Fibroblast of pulmonary artery (primary cell): ENCODE results near the gene TGFB1.

Source experiments
- DNase-seq: peaks from one replicate; pipeline ENCODE4 v3.0.0-alpha.2; 2010; ENCODE audit warnings: low read depth
- H3K4me3 ChIP-seq: replicated peaks from 2 replicates; pipeline ENCODE4 v1.5.1; 2011; ENCODE audit warnings: low read depth, mild to moderate bottlenecking, control low read depth, low read length, moderate library complexity
- CTCF ChIP-seq: IDR thresholded peaks from 2 replicates; pipeline ENCODE4 v1.5.1; 2011; ENCODE audit warnings: mild to moderate bottlenecking, control low read depth, low read length, inconsistent platforms; ENCODE audit errors: missing control alignments

Gene TGFB1

GRCh38 chr19:41341669-41342490 lies 11.8 kb downstream of the TGFB1 start:
- DNase-seq, result no peak
- H3K4me3 ChIP-seq, result no peak overlapping the region
- no peak for TF ChIP-seq CTCF

- no peak overlapping the region for H3K4me3 ChIP-seq
- no peak for TF ChIP-seq CTCF
- peak; percentile 56 for DNase-seq
Observed at GRCh38 chr19:41339936-41340335, 13.8 kb downstream of the TGFB1 start.

- H3K4me3 ChIP-seq, result no peak overlapping the region
- no peak for DNase-seq
- no peak for TF ChIP-seq CTCF
Observed at GRCh38 chr19:41335467-41335866, 18.3 kb downstream of the TGFB1 start.

- TF ChIP-seq CTCF, result no peak
- no peak for DNase-seq
- H3K4me3 ChIP-seq, result no peak overlapping the region
Observed at GRCh38 chr19:41334793-41335192, 18.9 kb downstream of the TGFB1 start.

GRCh38 chr19:41332468-41332867 lies 21.3 kb downstream of the TGFB1 start:
- no peak for TF ChIP-seq CTCF
- DNase-seq, result no peak
- no peak overlapping the region for H3K4me3 ChIP-seq

- no peak for DNase-seq
- no peak overlapping the region for H3K4me3 ChIP-seq
- no peak for TF ChIP-seq CTCF
Observed at GRCh38 chr19:41332000-41332399, 21.7 kb downstream of the TGFB1 start.
